Right atrium auricular region (tissue), 2 donors: ENCODE data around the gene ZNF714. TPM values are rescaled to one million over a fixed set of nuclear protein-coding genes. Genes with fewer than 3 reads are reported as not detected.

ENCODE experiments used
- DNase-seq: peaks from one replicate; pipeline ENCODE4 v3.0.0-alpha.2; 2019; ENCODE audit warnings: low spot score
- H3K27ac ChIP-seq, 2 donors: fragments of 200-600 bp; sonication (generic); 1 replicate in 1 of 2; 2 replicates in 1 of 2; pipeline ENCODE4 v1.5.1; 2016 to 2019
- H3K27me3 ChIP-seq, 2 donors: fragments of 200-600 bp; sonication (generic); one replicate each; pipeline versions ENCODE4 v1.5.1 to v1.6.0; 2017 to 2019
- H3K36me3 ChIP-seq: fragments of 200-600 bp; sonication (generic); one replicate; pipeline ENCODE4 v1.5.1; 2016
- H3K4me1 ChIP-seq, 2 donors: fragments of 200-600 bp; sonication (generic); one replicate each; pipeline versions ENCODE4 v1.5.1 to v1.6.0; 2017 to 2019
- H3K4me3 ChIP-seq, 2 donors: fragments of 200-600 bp; sonication (generic); 1 replicate in 1 of 2; 2 replicates in 1 of 2; pipeline ENCODE4 v1.5.1; 2017 to 2019; ENCODE audit warnings: mild to moderate bottlenecking in 1 of 2, moderate library complexity in 1 of 2
- H3K9me3 ChIP-seq, 2 donors: fragments of 200-600 bp; sonication (generic); one replicate each; pipeline ENCODE4 v1.5.1; 2019
- CTCF ChIP-seq, 2 donors: fragments of 200-600 bp; sonication (generic); IDR thresholded peaks; one replicate each; pipeline ENCODE4 v1.5.1; 2019; ENCODE audit warnings: antibody characterized with exemption in 2 of 2
- total RNA-seq, 2 donors: library from RNA; depleted of rRNA; stranded (reverse); fragments of >200 nt; gene quantifications; one replicate each; pipeline ENCODE4 v1.1.0, GENCODE V29; 2016

ZNF714 gene
- total RNA-seq, 2 donors from 2014 or later, result 1.4 to 2.4 TPM

GRCh38 chr19:21143428-21143827 lies 61.4 kb downstream of the ZNF714 start:
- no peak for TF ChIP-seq CTCF (IDR thresholded peaks at IDR 0.05)
- no peaks in the 10 kb centered on the region for H3K9me3 ChIP-seq

GRCh38 chr19:21143854-21144253 lies 61.9 kb downstream of the ZNF714 start:
- TF ChIP-seq CTCF (IDR thresholded peaks at IDR 0.05), result no peak
- peaks cover 0 to 9% of the 10 kb centered on the region in 2 donors for H3K4me1 ChIP-seq
- no peak overlapping the region for H3K4me3 ChIP-seq
- H3K27me3 ChIP-seq, result no peaks in the 10 kb centered on the region
- no peak overlapping the region for H3K27ac ChIP-seq
- H3K36me3 ChIP-seq, result peaks cover 14% of the 10 kb centered on the region
- H3K9me3 ChIP-seq, result no peaks in the 10 kb centered on the region
- DNase-seq, result no peak

More at GRCh38 chr19:21143428-21143827, 61.4 kb downstream of the ZNF714 start:
- Histone ChIP-seq H3K4me3 (no peak overlapping the region), H3K36me3 (peaks cover 14% of the 10 kb centered on the region), H3K27ac (no peak overlapping the region), H3K27me3 (no peaks in the 10 kb centered on the region), H3K4me1 (peaks cover 0 to 9% of the 10 kb centered on the region in 2 donors)
- DNase-seq, result no peak

GRCh38 chr19:21147540-21147939 lies 65.5 kb downstream of the ZNF714 start:
- TF ChIP-seq CTCF (IDR thresholded peaks at IDR 0.05), result no peak
- no peak overlapping the region for H3K27ac ChIP-seq
- H3K27me3 ChIP-seq, result no peaks in the 10 kb centered on the region
- peaks cover 22% of the 10 kb centered on the region for H3K36me3 ChIP-seq
- H3K4me1 ChIP-seq, result peaks cover 0 to 6% of the 10 kb centered on the region in 2 donors
- H3K4me3 ChIP-seq, result no peak overlapping the region
- H3K9me3 ChIP-seq, result no peaks in the 10 kb centered on the region
- DNase-seq, result no peak

GRCh38 chr19:21148681-21149080 lies 66.7 kb downstream of the ZNF714 start:
- Histone ChIP-seq H3K36me3 (peaks cover 22% of the 10 kb centered on the region), H3K27ac (no peak overlapping the region), H3K4me3 (no peak overlapping the region), H3K4me1 (no peaks in the 10 kb centered on the region), H3K9me3 (no peaks in the 10 kb centered on the region), H3K27me3 (no peaks in the 10 kb centered on the region)
- TF ChIP-seq CTCF (IDR thresholded peaks at IDR 0.05), result no peak
- DNase-seq, result no peak

- no peak for DNase-seq
- Histone ChIP-seq H3K4me1 (no peaks in the 10 kb centered on the region), H3K9me3 (no peaks in the 10 kb centered on the region), H3K27me3 (no peaks in the 10 kb centered on the region), H3K27ac (no peak overlapping the region), H3K4me3 (no peak overlapping the region), H3K36me3 (peaks cover 15% of the 10 kb centered on the region)
- no peak for TF ChIP-seq CTCF (IDR thresholded peaks at IDR 0.05)
These were observed 67.9 kb downstream of the ZNF714 start for GRCh38 chr19:21149877-21150276.

- no peak for DNase-seq
These were observed 69.5 kb downstream of the ZNF714 start for GRCh38 chr19:21151460-21151859.

More at GRCh38 chr19:21151460-21151859, 69.5 kb downstream of the ZNF714 start:
- Histone ChIP-seq H3K27ac (no peak overlapping the region), H3K36me3 (peaks cover 12% of the 10 kb centered on the region), H3K9me3 (no peaks in the 10 kb centered on the region), H3K4me1 (no peaks in the 10 kb centered on the region), H3K4me3 (no peak overlapping the region), H3K27me3 (no peaks in the 10 kb centered on the region)
- no peak for TF ChIP-seq CTCF (IDR thresholded peaks at IDR 0.05)
